ENCODE results near the gene ZGLP1.

ZGLP1 gene

DNA sequence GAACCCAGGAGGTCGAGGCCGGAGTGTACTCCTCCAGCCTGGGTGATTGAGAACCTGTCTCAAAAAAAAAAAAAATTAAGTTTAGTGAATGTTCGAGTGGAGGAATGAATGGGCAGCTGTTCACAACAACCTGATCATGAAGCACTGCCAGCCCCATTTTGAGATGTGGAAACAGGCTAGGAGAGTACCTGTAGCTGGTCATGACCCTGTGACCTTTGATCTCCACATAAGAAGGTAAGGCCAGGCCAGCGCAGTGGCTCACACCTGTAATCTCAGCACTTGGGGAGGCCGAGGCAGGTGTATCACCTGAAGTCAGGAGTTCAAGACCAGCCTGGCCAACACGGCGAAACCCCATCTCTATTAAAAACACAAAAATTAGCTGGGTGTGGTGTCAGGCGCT is 16.1 kb upstream of the ZGLP1 start:
- Histone ChIP-seq H3F3A (ENCODE audit: insufficient read depth, low read length) (no peaks in the 10 kb centered on the region), H3K4me1 (ENCODE audit: low read length) (no peaks in the 10 kb centered on the region)
- no peak for TF ChIP-seq EZH2 (optimal IDR thresholded peaks at IDR 0.05; ENCODE audit: low read depth, low read length)
- TF ChIP-seq, protein P1, sequence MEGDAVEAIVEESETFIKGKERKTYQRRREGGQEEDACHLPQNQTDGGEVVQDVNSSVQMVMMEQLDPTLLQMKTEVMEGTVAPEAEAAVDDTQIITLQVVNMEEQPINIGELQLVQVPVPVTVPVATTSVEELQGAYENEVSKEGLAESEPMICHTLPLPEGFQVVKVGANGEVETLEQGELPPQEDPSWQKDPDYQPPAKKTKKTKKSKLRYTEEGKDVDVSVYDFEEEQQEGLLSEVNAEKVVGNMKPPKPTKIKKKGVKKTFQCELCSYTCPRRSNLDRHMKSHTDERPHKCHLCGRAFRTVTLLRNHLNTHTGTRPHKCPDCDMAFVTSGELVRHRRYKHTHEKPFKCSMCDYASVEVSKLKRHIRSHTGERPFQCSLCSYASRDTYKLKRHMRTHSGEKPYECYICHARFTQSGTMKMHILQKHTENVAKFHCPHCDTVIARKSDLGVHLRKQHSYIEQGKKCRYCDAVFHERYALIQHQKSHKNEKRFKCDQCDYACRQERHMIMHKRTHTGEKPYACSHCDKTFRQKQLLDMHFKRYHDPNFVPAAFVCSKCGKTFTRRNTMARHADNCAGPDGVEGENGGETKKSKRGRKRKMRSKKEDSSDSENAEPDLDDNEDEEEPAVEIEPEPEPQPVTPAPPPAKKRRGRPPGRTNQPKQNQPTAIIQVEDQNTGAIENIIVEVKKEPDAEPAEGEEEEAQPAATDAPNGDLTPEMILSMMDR (IDR thresholded peaks at IDR 0.05; ENCODE audit: low read length), result no peak
- no peak for TF ChIP-seq EZH2phosphoT487 (IDR thresholded peaks at IDR 0.05; ENCODE audit: low read length)

DNA sequence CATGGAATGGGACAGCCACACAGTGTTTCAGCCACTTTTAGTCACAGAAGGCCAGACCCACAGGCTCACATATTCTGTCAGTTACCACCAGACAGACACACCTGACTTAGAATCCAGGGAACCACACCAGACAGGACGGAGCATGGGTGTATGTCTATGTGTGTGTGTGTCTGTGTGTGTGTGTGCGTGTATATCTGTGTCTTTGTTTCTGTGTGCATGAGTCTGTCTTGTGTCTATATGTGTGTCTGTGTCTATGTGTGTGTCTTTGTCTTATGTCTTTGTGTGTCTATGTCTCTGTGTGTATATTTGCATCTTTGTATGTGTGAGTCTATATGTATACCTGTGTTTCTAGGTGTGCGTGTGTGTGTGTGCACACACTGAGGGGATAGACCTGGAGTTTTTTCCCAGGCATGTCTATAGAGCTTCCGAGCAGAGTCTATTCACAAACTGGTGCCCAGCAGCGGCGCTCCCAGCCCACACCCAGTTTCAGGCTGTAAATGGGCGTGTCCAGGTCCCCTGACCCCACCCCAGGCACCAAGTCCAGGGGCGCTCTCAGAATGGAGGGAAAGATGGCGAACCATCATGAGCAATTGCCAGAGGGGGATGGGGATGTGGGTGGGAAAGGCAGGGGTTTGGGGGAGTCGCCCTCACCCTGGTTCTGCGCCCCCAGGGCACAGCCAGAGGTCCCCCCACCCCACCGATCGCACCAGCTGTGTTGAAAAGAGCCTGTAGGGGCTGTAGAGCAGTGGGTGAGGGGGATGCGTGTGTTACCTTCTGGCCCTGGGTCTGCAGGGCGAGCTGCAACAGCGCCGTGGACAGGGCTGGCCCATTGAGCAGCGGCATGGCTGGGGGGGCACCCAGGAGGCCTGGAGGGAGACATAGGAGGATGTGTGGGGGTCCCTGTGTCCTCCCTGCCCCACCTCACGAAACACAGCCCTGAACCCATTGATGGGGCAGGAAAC is 12.5 kb upstream of the ZGLP1 start:
- peaks cover 5% of the 10 kb centered on the region for H3K79me2 ChIP-seq (ENCODE audit: low read length)
- H4K20me1 ChIP-seq (ENCODE audit: insufficient read depth, low read length), result no peaks in the 10 kb centered on the region
- H3K9me2 ChIP-seq (replicated peaks; ENCODE audit: insufficient read depth, low read length), result no peaks in the 10 kb centered on the region
- no peaks in the 10 kb centered on the region for H3K4me1 ChIP-seq (ENCODE audit: low read length)
- H3K4me3 ChIP-seq (ENCODE audit: low read length), result no peak overlapping the region
- H3K4me2 ChIP-seq (ENCODE audit: low read depth, low read length), result no peak overlapping the region
- H3K27ac ChIP-seq (ENCODE audit: low read length), result no peak overlapping the region
- TF ChIP-seq EZH2phosphoT487 (IDR thresholded peaks at IDR 0.05; ENCODE audit: low read length), result no peak
- H3K9me3 ChIP-seq (replicated peaks; ENCODE audit: insufficient read depth, low read length), result no peaks in the 10 kb centered on the region
- H3K36me3 ChIP-seq (replicated peaks; ENCODE audit: insufficient read depth, low read length), result no peaks in the 10 kb centered on the region
- H3K27me3 ChIP-seq (replicated peaks; ENCODE audit: insufficient read depth, low read length), result no peaks in the 10 kb centered on the region
- no peaks in the 10 kb centered on the region for H3F3A ChIP-seq (ENCODE audit: insufficient read depth, low read length)
- H2AFZ ChIP-seq (ENCODE audit: low read length), result no peak overlapping the region
- H3K9ac ChIP-seq (ENCODE audit: low read length), result no peak overlapping the region
- DNase-seq, result no peak

More for the DNA sequence above, 16.1 kb upstream of the ZGLP1 start:
- Histone ChIP-seq H4K20me1 (ENCODE audit: insufficient read depth, low read length) (no peaks in the 10 kb centered on the region), H3K4me3 (ENCODE audit: low read length) (no peak overlapping the region), H2AFZ (ENCODE audit: low read length) (no peak overlapping the region), H3K9me3 (replicated peaks; ENCODE audit: insufficient read depth, low read length) (no peaks in the 10 kb centered on the region), H3K4me2 (ENCODE audit: low read depth, low read length) (no peak overlapping the region), H3K36me3 (replicated peaks; ENCODE audit: insufficient read depth, low read length) (peaks cover 12% of the 10 kb centered on the region; the same call in 1 of the 2 replicates), H3K79me2 (ENCODE audit: low read length) (peaks cover 41% of the 10 kb centered on the region), H3K27ac (ENCODE audit: low read length) (no peak overlapping the region), H3K9me2 (replicated peaks; ENCODE audit: insufficient read depth, low read length) (no peaks in the 10 kb centered on the region), H3K9ac (ENCODE audit: low read length) (no peak overlapping the region), H3K27me3 (replicated peaks; ENCODE audit: insufficient read depth, low read length) (no peaks in the 10 kb centered on the region)
- no peak for DNase-seq

DNA sequence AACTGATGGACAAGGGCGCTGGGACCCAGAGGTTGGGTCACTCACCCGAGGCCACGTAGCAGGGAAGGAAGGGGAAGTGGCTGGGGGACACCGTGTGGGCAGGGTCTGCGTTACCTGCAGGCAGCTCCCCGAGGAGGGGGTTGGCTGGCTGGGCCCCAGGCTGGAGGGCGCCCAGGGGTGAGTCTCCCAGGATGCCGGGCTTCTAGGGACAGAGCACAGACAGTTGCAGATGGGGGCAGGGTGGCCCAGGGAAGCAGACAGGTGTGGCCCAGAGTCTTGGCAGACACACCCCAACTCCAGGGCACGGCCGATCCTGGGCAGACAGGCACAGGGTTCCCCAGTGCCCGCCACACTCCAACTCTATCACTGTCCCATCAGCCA is 11.8 kb upstream of the ZGLP1 start:
- Histone ChIP-seq H4K20me1 (ENCODE audit: insufficient read depth, low read length) (no peaks in the 10 kb centered on the region), H2AFZ (ENCODE audit: low read length) (no peak overlapping the region), H3K79me2 (ENCODE audit: low read length) (0 out of 2 replicates have a peak, but pooled peaks cover 3% of the 10 kb centered on the region), H3K9me3 (replicated peaks; ENCODE audit: insufficient read depth, low read length) (no peaks in the 10 kb centered on the region), H3K27ac (ENCODE audit: low read length) (no peak overlapping the region), H3K36me3 (replicated peaks; ENCODE audit: insufficient read depth, low read length) (no peaks in the 10 kb centered on the region), H3K27me3 (replicated peaks; ENCODE audit: insufficient read depth, low read length) (no peaks in the 10 kb centered on the region), H3K4me1 (ENCODE audit: low read length) (no peaks in the 10 kb centered on the region), H3K4me3 (ENCODE audit: low read length) (no peak overlapping the region), H3K9ac (ENCODE audit: low read length) (no peak overlapping the region), H3F3A (ENCODE audit: insufficient read depth, low read length) (no peaks in the 10 kb centered on the region), H3K9me2 (replicated peaks; ENCODE audit: insufficient read depth, low read length) (no peaks in the 10 kb centered on the region), H3K4me2 (ENCODE audit: low read depth, low read length) (no peak overlapping the region)
- DNase-seq, result no peak
- TF ChIP-seq EZH2phosphoT487 (IDR thresholded peaks at IDR 0.05; ENCODE audit: low read length) (no peak), EZH2 (optimal IDR thresholded peaks at IDR 0.05; ENCODE audit: low read depth, low read length) (no peak)
- TF ChIP-seq, protein P1 (IDR thresholded peaks at IDR 0.05; ENCODE audit: low read length), result no peak
